Measurements from ENCODE around the gene ELOVL5. TPM values are rescaled to one million over a fixed set of nuclear protein-coding genes. Genes with fewer than 3 reads are reported as not detected.

The ELOVL5 gene
- total and polyA plus RNA-seq, 12 donors, result 31.4 to 1,320 (median 161) TPM

GRCh38 chr6:53302678-53303360 is 45.9 kb downstream of the ELOVL5 start:
- peak overlapping the region; percentile 71 to 84 (median 75) for H3K27ac ChIP-seq
- intact Hi-C loops (cut with DNase I), result no loop called here
- H3K4me3 ChIP-seq, result no peak overlapping the region

GRCh38 chr6:53301801-53302537 is 46.8 kb downstream of the ELOVL5 start:
- peaks cover 67 to 73% of the 10 kb centered on the region in 2 donors for H3K4me1 ChIP-seq (replicated peaks in 1 of 2)
- no peaks in the 10 kb centered on the region for H3K27me3 ChIP-seq
- intact Hi-C loops (cut with DNase I), result no loop called here
- TF ChIP-seq POLR2A (IDR thresholded peaks at IDR 0.05), result no peak
- no peak for TF ChIP-seq CTCF (IDR thresholded peaks at IDR 0.05)
- DNase-seq, result no peak
- peak overlapping the region; percentile 71 to 84 (median 75) for H3K27ac ChIP-seq
- 64 to 76% (median 69%) methylated on average over 7 of the region's 7 CpGs for WGBS, 4 donors
- H3K4me3 ChIP-seq, result no peak overlapping the region
- no peaks in the 10 kb centered on the region for H3K36me3 ChIP-seq (replicated peaks in 1 of 2)
- H3K9me3 ChIP-seq (replicated peaks in 1 of 3), result no peaks in the 10 kb centered on the region

More at GRCh38 chr6:53302678-53303360, 45.9 kb downstream of the ELOVL5 start:
- Histone ChIP-seq H3K9me3 (replicated peaks in 1 of 3) (no peaks in the 10 kb centered on the region), H3K27me3 (no peaks in the 10 kb centered on the region), H3K36me3 (replicated peaks in 1 of 2) (no peaks in the 10 kb centered on the region), H3K4me1 (replicated peaks in 1 of 2) (peaks cover 72 to 73% of the 10 kb centered on the region in 2 donors)
- TF ChIP-seq CTCF (IDR thresholded peaks at IDR 0.05) (no peak), POLR2A (IDR thresholded peaks at IDR 0.05) (peak in 1 of 2 donors; percentile 55)
- no peak for DNase-seq
- WGBS, 4 donors, result 8 to 11% (median 9%) methylated on average over 6 of the region's 6 CpGs

GRCh38 chr6:53300656-53301551 is 47.8 kb downstream of the ELOVL5 start:
- TF ChIP-seq POLR2A (IDR thresholded peaks at IDR 0.05), result peak in 1 of 2 donors; percentile 64
- no peak for TF ChIP-seq CTCF (IDR thresholded peaks at IDR 0.05)
- 29 to 38% (median 31%) methylated on average over 6 to 9 of the region's 9 CpGs for WGBS, 4 donors
- peak; percentile 51 to 92 (median 82) for DNase-seq
- Histone ChIP-seq H3K27ac (peak overlapping the region; percentile 53 to 84 (median 75)), H3K27me3 (no peaks in the 10 kb centered on the region), H3K4me3 (no peak overlapping the region), H3K4me1 (replicated peaks in 1 of 2) (peaks cover 66 to 78% of the 10 kb centered on the region in 2 donors), H3K36me3 (replicated peaks in 1 of 2) (no peaks in the 10 kb centered on the region), H3K9me3 (replicated peaks in 1 of 3) (no peaks in the 10 kb centered on the region)
- intact Hi-C loops (cut with DNase I), result no loop called here

All from adrenal gland (tissue), 12 donors.